WTC11 (cell line): ENCODE data around the gene RGCC.
A peak's percentile ranks its signal among the peaks of the same experiment; 100 is the strongest.

ENCODE experiments used
- CREB1 ChIP-seq: sonication (generic); formaldehyde crosslinking; IDR thresholded peaks from 2 replicates; pipeline ENCODE4 v1.8.0; 2023; ENCODE audit warnings: mild to moderate bottlenecking, missing genetic modification reagents
- CTCF ChIP-seq: fragments of 200-600 bp; IDR thresholded peaks from 2 replicates; pipeline ENCODE4 v1.8.0; 2022; ENCODE audit warnings: antibody characterized with exemption
- FOXK1 ChIP-seq: sonication (generic); formaldehyde crosslinking; IDR thresholded peaks from 2 replicates; pipeline ENCODE4 v1.8.0; 2022; ENCODE audit warnings: mild to moderate bottlenecking, moderate library complexity, missing genetic modification reagents
- HMGXB4 ChIP-seq: sonication (generic); formaldehyde crosslinking; IDR thresholded peaks from 2 replicates; pipeline ENCODE4 v1.8.1; 2023; ENCODE audit warnings: mild to moderate bottlenecking, moderate library complexity, missing genetic modification reagents
- IRF1 ChIP-seq: sonication (generic); formaldehyde crosslinking; IDR thresholded peaks from 2 replicates; pipeline ENCODE4 v1.8.0; 2023; ENCODE audit warnings: missing genetic modification reagents
- IRF2 ChIP-seq: sonication (generic); formaldehyde crosslinking; IDR thresholded peaks from 2 replicates; pipeline ENCODE4 v1.8.0; 2022; ENCODE audit warnings: low read depth, missing genetic modification reagents, borderline replicate concordance
- SP1 ChIP-seq: sonication (generic); formaldehyde crosslinking; conservative IDR thresholded peaks from 2 replicates; pipeline ENCODE4 v1.8.1; 2022; ENCODE audit warnings: missing genetic modification reagents
- ZBTB21 ChIP-seq: sonication (generic); formaldehyde crosslinking; IDR thresholded peaks from 2 replicates; pipeline ENCODE4 v1.8.1; 2023; ENCODE audit warnings: mild to moderate bottlenecking, missing genetic modification reagents, borderline replicate concordance
- ZNF232 ChIP-seq: sonication (generic); formaldehyde crosslinking; IDR thresholded peaks from 2 replicates; pipeline ENCODE4 v1.8.0; 2022; ENCODE audit warnings: mild to moderate bottlenecking, missing genetic modification reagents
- ZNF396 ChIP-seq: fragments of 250-450 bp; sonication (Bioruptor Pico); IDR thresholded peaks from 2 replicates; pipeline ENCODE4 v1.8.0; 2021; ENCODE audit warnings: mild to moderate bottlenecking, moderate library complexity, borderline replicate concordance

GRCh38 chr13:41456768-41457588, at the start of gene RGCC:
- TF ChIP-seq IRF1 (CRISPR knock-in tag) (no peak), HMGXB4 (CRISPR knock-in tag) (peak; percentile 60; the same call in 1 of the 2 replicates), ZNF396 (CRISPR knock-in tag) (no peak), CTCF (no peak), ZBTB21 (CRISPR knock-in tag) (no peak), SP1 (peak; percentile 60; the same call in 1 of the 2 replicates), ZNF232 (CRISPR knock-in tag) (peak; percentile 58; the same call in 1 of the 2 replicates), IRF2 (no peak), CREB1 (CRISPR knock-in tag) (no peak), FOXK1 (CRISPR knock-in tag) (no peak)
